Sigmoid colon (tissue), 7 donors: ENCODE measurements around the gene GAMT. TPM values are rescaled to one million over a fixed set of nuclear protein-coding genes. Genes with fewer than 3 reads are reported as not detected.
A peak's percentile ranks its signal among the peaks of the same experiment; 100 is the strongest.

Experiments used
- DNase-seq: peaks from one replicate; pipeline ENCODE4 v3.0.0-alpha.2; 2019
- H3K27ac ChIP-seq, 4 donors: fragments of 200-600 bp; sonication (generic); one replicate each; pipeline ENCODE4 v1.5.1; 2016 to 2019; ENCODE audit warnings: mild to moderate bottlenecking in 1 of 4
- H3K27me3 ChIP-seq, 3 donors: fragments of 200-600 bp; sonication (generic); one replicate each; pipeline ENCODE4 v1.5.1; 2019; ENCODE audit warnings: mild to moderate bottlenecking in 1 of 3
- H3K36me3 ChIP-seq, 4 donors: fragments of 200-600 bp; sonication (generic); one replicate each; pipeline ENCODE4 v1.5.1; 2016 to 2019
- H3K4me1 ChIP-seq, 4 donors: fragments of 200-600 bp; sonication (generic); one replicate each; pipeline ENCODE4 v1.5.1; 2017 to 2019
- H3K4me3 ChIP-seq, 4 donors: fragments of 200-600 bp; sonication (generic); one replicate each; pipeline ENCODE4 v1.5.1; 2017 to 2019; ENCODE audit warnings: mild to moderate bottlenecking in 2 of 4, moderate library complexity in 1 of 4
- H3K9me3 ChIP-seq, 4 donors: fragments of 200-600 bp in 3 of 4; sonication (generic) in 3 of 4; one replicate each; pipeline versions ENCODE4 v1.5.1 to v1.6.1; 2013 to 2019
- EP300 ChIP-seq, 4 donors: sonication (generic); formaldehyde crosslinking; IDR thresholded peaks; one replicate each; pipeline ENCODE4 v1.6.1; 2017; ENCODE audit warnings: antibody characterized with exemption in 4 of 4
- POLR2A ChIP-seq, 2 donors: fragments of 450-650 bp; IDR thresholded peaks; one replicate each; pipeline ENCODE4 v1.6.1; 2016; ENCODE audit warnings: antibody characterized with exemption in 2 of 2, mild to moderate bottlenecking in 2 of 2, moderate library complexity in 2 of 2
- POLR2AphosphoS5 ChIP-seq, 4 donors: sonication (generic); formaldehyde crosslinking; IDR thresholded peaks; one replicate each; pipeline ENCODE4 v1.6.1; 2017; ENCODE audit warnings: antibody characterized with exemption in 4 of 4
- WGBS, 2 donors: extraction: QIAGEN DNeasy Blood & Tissue Kit; methylation state at CpG; one replicate each; pipeline ENCODE4 v1.1.7; 2013; 5-methylcytosine and 5-hydroxymethylcytosine counted together
- intact Hi-C: fragments of 100-400 bp; cut with DNase I; formaldehyde crosslinking; loops from one replicate; pipeline ENCODE4 v1.15.1; 2023
- polyA plus RNA-seq, 3 donors: library from polyadenylated mRNA; stranded (reverse); fragments of 200-250 nt; gene quantifications; one replicate each; pipeline ENCODE4 v1.2.3, GENCODE V29; 2013
- total RNA-seq, 4 donors: library from RNA; depleted of rRNA; stranded (reverse); fragments of >200 nt; gene quantifications; one replicate each; pipeline ENCODE4 v1.1.0, GENCODE V29; 2016
- TF ChIP-seq, protein P1 (sequence below), 4 experiments: fragments of 450-650 bp in 3 of 4; fragments of 200-600 bp in 1 of 4; IDR thresholded peaks; one replicate each; pipeline ENCODE4 v1.5.1; 2016 to 2019; ENCODE audit warnings: antibody characterized with exemption in 4 of 4, mild to moderate bottlenecking in 3 of 4, moderate library complexity in 2 of 4
- donor health status: healthy with polysubstance abuse.
- donor health status: Bipolar disorder and iron deficiency.
- donor health status: healthy.

GAMT gene
- total and polyA plus RNA-seq, 7 donors, result 1.8 to 16.6 (median 7.8) TPM

DNA sequence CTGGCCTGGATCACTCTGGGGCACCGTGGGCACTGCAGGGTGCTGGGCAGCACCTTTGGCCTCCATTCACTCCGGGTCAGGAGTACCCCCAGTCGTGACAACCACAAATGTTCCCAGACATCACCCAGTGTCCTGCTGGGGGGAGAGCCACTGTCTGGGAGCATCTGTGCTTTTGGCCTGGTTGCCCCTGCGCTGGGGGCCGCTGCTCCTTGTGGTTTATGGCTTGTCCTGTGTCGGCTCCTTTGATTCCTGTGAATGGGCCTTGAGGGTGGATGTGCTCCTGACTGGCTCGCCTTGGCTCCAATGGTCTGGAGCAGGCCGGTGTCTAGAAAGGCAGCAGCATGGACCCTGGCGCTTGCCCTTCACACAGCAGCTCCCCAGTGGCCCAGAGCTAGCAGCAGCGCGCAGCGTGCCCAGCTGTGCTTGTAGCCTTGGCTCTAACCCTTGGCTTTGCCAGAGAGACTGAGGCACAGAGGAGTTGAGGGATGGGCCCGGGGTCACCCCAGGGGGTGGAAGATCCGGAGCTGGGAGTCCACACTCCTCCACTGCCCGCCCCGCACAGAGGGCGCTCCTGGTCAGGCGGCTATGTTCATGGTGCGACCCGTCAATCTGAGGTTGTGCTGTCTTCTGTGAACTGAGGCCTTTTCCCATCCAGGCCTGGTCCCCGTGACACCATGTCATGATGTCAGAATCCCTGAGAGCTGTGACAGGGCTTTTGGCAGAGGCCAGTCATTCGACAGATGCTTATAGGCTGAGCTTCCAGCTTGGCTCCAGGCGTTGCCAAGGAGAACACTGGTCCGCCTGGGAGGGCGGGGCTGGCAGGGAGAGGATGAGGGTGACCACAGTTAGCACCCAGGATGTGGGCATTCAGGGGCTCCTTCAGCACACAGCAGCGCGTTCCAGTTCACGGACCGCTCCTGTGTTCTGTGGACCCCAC lies 10.2 kb upstream of the GAMT start:
- TF ChIP-seq POLR2A (IDR thresholded peaks at IDR 0.05), result no peak
- TF ChIP-seq, protein P1, sequence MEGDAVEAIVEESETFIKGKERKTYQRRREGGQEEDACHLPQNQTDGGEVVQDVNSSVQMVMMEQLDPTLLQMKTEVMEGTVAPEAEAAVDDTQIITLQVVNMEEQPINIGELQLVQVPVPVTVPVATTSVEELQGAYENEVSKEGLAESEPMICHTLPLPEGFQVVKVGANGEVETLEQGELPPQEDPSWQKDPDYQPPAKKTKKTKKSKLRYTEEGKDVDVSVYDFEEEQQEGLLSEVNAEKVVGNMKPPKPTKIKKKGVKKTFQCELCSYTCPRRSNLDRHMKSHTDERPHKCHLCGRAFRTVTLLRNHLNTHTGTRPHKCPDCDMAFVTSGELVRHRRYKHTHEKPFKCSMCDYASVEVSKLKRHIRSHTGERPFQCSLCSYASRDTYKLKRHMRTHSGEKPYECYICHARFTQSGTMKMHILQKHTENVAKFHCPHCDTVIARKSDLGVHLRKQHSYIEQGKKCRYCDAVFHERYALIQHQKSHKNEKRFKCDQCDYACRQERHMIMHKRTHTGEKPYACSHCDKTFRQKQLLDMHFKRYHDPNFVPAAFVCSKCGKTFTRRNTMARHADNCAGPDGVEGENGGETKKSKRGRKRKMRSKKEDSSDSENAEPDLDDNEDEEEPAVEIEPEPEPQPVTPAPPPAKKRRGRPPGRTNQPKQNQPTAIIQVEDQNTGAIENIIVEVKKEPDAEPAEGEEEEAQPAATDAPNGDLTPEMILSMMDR (IDR thresholded peaks at IDR 0.05), result no peak
- no peak for TF ChIP-seq EP300 (IDR thresholded peaks at IDR 0.05)
- no peak for TF ChIP-seq POLR2AphosphoS5 (IDR thresholded peaks at IDR 0.05)
- Histone ChIP-seq H3K27me3 (no peaks in the 10 kb centered on the region), H3K36me3 (peaks cover 0 to 11% (median 4%) of the 10 kb centered on the region in 4 donors), H3K4me1 (peaks cover 4 to 78% (median 71%) of the 10 kb centered on the region in 4 donors), H3K4me3 (no peak overlapping the region), H3K9me3 (no peaks in the 10 kb centered on the region), H3K27ac (peak overlapping the region; percentile 2 to 54 (median 30))
- 56 to 72% methylated on average over 29 of the region's 29 CpGs for WGBS, 2 donors
- intact Hi-C loops, result no loop called here
- DNase-seq, result no peak

DNA sequence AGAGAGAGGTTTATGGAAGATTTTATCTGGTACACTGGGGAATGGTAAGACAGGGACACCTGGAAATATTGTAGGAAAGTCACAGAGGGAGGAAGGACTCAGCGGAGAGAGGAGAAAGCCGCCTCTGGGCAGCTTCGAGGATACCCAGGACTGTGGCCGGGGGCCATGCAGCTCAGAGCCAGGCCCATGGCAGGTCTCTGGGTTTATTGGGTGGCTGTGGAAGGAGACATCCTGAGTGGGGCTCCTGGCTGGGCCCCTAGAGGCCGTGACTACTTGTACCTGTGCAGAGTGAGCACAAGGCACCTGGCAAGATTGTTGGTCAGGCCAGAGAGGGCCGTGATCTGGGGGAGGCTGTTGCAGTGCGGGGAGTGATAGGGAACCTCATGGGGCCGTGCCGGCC lies 9.4 kb upstream of the GAMT start:
- DNase-seq, result no peak
- Histone ChIP-seq H3K4me3 (no peak overlapping the region), H3K4me1 (peaks cover 4 to 73% (median 65%) of the 10 kb centered on the region in 4 donors), H3K27ac (peak overlapping the region; percentile 2 to 54 (median 30)), H3K36me3 (peaks cover 0 to 11% (median 4%) of the 10 kb centered on the region in 4 donors), H3K9me3 (no peaks in the 10 kb centered on the region), H3K27me3 (no peaks in the 10 kb centered on the region)
- WGBS, 2 donors, result 68 to 78% methylated on average over 9 of the region's 9 CpGs
- TF ChIP-seq POLR2A (IDR thresholded peaks at IDR 0.05) (no peak), EP300 (IDR thresholded peaks at IDR 0.05) (no peak), POLR2AphosphoS5 (IDR thresholded peaks at IDR 0.05) (no peak)
- TF ChIP-seq, protein P1 (IDR thresholded peaks at IDR 0.05), result no peak
- intact Hi-C loops, result no loop called here

DNA sequence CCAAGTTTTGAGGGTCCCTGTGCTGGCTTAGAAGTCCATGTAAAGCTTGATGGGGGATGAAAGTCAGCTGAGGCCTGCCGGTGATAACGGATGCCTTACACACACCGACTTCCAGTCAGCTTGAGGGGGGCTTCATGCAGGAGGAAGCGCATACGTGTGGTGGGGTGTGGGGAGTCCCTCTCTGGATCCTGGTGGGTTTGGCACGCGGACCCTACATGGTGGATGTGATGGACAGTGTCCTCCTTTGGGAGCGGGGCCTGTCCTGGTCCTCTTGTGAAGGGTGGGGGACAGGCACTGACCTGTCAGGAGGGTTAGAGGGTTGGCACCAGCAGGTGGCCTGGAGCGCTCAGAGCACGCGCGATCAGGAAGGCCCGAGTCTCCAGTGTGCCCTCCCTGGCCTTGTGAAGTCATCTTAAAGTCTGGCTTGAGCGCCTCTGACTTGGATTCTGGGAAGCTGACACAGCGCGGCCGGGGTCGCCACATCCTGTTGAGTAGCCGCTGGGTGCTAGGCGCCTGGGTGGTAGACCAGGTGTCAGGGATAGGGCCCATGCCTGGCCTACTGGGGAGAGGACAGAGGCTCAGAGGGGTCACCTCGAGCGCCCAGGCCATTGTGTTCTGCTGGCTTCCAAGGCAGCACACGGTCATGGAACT lies 8.9 kb upstream of the GAMT start:
- DNase-seq, result no peak
- Histone ChIP-seq H3K4me3 (peak overlapping the region in 2 of 4 donors; percentile 93), H3K4me1 (peaks cover 4 to 68% (median 60%) of the 10 kb centered on the region in 4 donors), H3K9me3 (no peaks in the 10 kb centered on the region), H3K36me3 (peaks cover 0 to 11% (median 4%) of the 10 kb centered on the region in 4 donors), H3K27me3 (no peaks in the 10 kb centered on the region), H3K27ac (peak overlapping the region in 2 of 4 donors; percentile 50 to 54)
- WGBS, 2 donors, result 77 to 83% methylated on average over 23 of the region's 23 CpGs
- TF ChIP-seq POLR2A (IDR thresholded peaks at IDR 0.05) (no peak), POLR2AphosphoS5 (IDR thresholded peaks at IDR 0.05) (peak in 2 of 4 donors; percentile 18 to 45), EP300 (IDR thresholded peaks at IDR 0.05) (no peak)
- TF ChIP-seq, protein P1 (IDR thresholded peaks at IDR 0.05), result no peak
- intact Hi-C loops, result no loop called here

DNA sequence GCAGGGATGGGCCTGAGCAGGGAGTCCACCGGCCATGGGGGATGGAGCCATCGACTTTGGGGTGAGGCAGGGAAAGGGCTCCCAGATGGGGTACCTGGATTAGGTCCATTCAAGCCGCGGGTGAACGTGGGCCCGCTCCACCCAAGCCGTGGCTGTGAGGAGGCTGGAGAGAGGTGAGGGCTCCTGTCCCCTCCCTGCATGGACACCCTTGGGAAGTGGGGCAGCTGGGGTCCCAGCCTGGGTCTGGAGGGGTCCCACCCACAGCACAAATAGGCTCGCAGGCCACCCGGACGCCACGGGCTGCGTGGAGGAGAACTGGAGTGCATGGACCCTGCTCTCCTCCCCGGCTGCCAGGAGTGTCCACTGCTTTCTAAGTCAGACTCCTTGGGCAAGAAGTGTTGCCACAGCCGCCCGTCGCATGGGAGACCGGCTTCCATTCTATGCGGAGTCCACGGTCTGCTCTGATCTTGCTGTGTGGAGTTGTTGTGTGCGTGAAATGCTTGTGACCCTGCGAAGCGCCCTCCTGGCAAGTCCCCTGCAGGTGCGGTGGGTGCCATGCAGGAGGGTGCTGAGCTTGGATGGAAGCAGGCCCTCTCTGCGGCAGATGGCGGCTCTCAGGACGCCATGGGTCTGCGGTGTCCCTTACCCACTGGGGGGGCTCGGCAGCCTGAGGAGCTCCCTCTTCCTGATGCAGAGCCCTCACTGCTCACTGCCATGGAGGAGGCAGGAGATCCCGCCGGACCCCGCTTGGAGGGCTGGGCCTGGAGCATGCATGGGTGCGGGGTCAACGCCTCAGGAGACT lies 8.1 kb upstream of the GAMT start:
- Histone ChIP-seq H3K4me3 (peak overlapping the region; percentile 93 to 99 (median 94)), H3K36me3 (peaks cover 0 to 11% (median 4%) of the 10 kb centered on the region in 4 donors), H3K4me1 (peaks cover 4 to 61% (median 53%) of the 10 kb centered on the region in 4 donors), H3K27ac (peak overlapping the region; percentile 91 to 98 (median 94)), H3K9me3 (no peaks in the 10 kb centered on the region), H3K27me3 (no peaks in the 10 kb centered on the region)
- no peak for DNase-seq
- TF ChIP-seq, protein P1 (IDR thresholded peaks at IDR 0.05), result no peak
- no peak for TF ChIP-seq POLR2A (IDR thresholded peaks at IDR 0.05)
- TF ChIP-seq POLR2AphosphoS5 (IDR thresholded peaks at IDR 0.05), result no peak
- TF ChIP-seq EP300 (IDR thresholded peaks at IDR 0.05), result no peak
- 51 to 66% methylated on average over 33 of the region's 33 CpGs for WGBS, 2 donors
- intact Hi-C loops, result loop anchor here (5.0 kb wide), 2 partner anchors 52 to 132 kb away; partner anchors contain the start of gene FAM174C
